WI38 (cell line): ENCODE data around the gene OLFM2.
A peak's percentile ranks its signal among the peaks of the same experiment; 100 is the strongest.
"Not testable (repeated sequence)": the region's sequence is repeated elsewhere in the genome, so short reads cannot be mapped to it uniquely, and the experiment has no call there.

Experiments used
- H3K4me3 ChIP-seq: 2 replicates; pipeline ENCODE4 v1.5.1; 2011; ENCODE audit warnings: low read depth, mild to moderate bottlenecking, control low read depth, low read length
- CTCF ChIP-seq: IDR thresholded peaks from 2 replicates; pipeline ENCODE4 v1.5.1; 2012; ENCODE audit warnings: low read depth, mild to moderate bottlenecking, control low read depth, low read length

OLFM2 gene

DNA sequence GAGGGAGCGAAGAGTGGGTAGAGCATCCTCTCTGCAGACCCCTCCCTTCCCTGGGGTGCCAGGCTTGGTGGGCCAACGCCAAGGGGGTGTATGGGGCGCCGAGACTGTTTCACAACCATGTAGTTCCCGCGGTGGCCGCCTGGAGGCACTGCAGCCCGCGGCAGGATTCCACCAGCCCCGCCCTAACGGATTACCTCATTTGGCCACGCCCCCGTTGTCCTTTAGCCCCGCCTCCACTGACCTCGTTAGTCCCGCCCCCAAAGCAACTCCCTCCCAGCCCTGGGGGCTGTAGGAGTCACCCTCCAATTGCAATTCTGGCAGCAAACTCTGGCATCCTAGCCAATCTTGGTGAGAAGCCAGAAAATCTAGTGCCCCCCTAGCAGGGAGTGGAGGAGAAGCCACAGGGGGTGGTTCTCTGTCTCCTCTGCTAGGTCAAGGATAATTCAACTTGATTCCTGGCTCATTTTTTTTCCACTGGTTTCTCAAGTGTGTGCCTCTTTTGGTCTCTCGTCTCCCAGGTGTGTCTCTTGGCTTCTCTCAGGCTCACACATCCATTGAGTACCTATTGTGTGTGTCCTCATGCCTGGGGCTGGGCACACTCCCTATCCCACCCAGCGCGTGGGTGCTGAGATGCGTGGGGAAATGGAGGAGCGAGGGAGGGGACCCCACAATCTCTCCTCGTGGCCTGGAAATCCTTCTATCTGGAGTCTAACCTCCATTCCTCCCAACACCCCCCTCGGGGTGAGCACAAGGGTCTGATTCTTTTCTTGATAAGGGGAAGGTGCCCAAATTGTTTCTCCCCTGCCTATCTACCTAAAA is 2.0 kb downstream of the OLFM2 start:
- TF ChIP-seq CTCF, result peak; percentile 91
- H3K4me3 ChIP-seq, result no peak overlapping the region

- TF ChIP-seq CTCF, result no peak
- H3K4me3 ChIP-seq, result no peak overlapping the region
Observed at GRCh38 chr19:9932835-9933234, 3.5 kb downstream of the OLFM2 start.

DNA sequence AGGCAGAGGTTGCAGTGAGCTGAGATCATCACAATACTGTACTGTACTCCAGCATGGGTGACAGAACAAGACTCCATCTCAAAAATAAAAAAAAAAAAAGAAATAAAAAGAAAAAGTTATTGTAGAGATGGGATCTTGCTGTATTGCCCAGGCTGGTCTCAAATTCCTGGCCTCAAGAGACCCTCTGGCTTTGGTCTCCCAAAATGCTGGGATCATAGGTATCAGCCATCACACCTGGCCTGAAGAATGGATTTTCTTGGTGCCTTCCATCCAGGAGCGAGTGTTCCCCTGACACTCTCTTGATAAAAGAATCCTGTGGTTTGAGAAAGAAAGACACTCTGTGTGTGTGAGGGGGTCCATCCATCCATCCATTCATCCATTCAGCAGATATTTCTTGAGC is 4.7 kb downstream of the OLFM2 start:
- TF ChIP-seq CTCF, result no peak
- H3K4me3 ChIP-seq, result no peak overlapping the region

DNA sequence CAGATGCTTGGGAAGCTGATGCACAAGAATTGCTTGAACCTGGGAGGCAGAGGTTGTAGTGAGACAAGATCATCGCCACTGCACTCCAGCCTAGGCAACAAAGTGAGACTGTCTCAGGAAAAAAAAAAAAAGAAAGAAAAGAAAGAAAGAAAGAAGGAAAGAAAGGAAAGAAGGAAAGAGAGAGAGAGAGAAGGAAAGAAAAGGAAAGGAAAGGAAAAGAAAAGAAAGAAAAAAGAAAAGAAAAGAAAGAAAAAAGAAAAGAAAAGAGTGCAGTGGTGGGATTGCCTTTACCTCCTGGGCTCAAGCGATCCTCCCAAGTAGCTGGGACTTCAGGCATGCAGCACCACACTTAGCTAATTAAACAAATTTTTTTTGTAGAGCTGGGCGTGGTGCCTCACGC is 12.9 kb downstream of the OLFM2 start:
- no peak for TF ChIP-seq CTCF
- no peak overlapping the region for H3K4me3 ChIP-seq

GRCh38 chr19:9922782-9923379 is 13.4 kb downstream of the OLFM2 start:
- not testable (repeated sequence) for H3K4me3 ChIP-seq

- TF ChIP-seq CTCF, result no peak
Observed at GRCh38 chr19:9917321-9917720, 19.0 kb downstream of the OLFM2 start.

GRCh38 chr19:9916719-9917118 is 19.6 kb downstream of the OLFM2 start:
- no peak overlapping the region for H3K4me3 ChIP-seq
- no peak for TF ChIP-seq CTCF

More at GRCh38 chr19:9917321-9917720, 19.0 kb downstream of the OLFM2 start:
- no peak overlapping the region for H3K4me3 ChIP-seq
